ENCODE measurements around the gene PDE3B. TPM values are rescaled to one million over a fixed set of nuclear protein-coding genes. Genes with fewer than 3 reads are reported as not detected.
"Not testable (repeated sequence)": the region's sequence is repeated elsewhere in the genome, so short reads cannot be mapped to it uniquely, and the experiment has no call there.

PDE3B gene
- total and polyA plus RNA-seq, 2 of the 8 experiments (the other 6 are each of a cell fraction or from before 2014, with no cell fraction given): 2.7 to 10.9 TPM

- H3K27me3 ChIP-seq (replicated peaks in 1 of 4; ENCODE audit: control insufficient read depth in 3 of 4, extremely low read depth in 1 of 4, insufficient read depth in 3 of 4, low read length in 3 of 4); H2BK5ac ChIP-seq (ENCODE audit: low read depth, low read length); H4K20me1 ChIP-seq (replicated peaks in 1 of 2; ENCODE audit: control insufficient read depth in 1 of 2, insufficient read depth in 2 of 2, low read length in 2 of 2); H2AFZ ChIP-seq (ENCODE audit: low read length); H3K27ac ChIP-seq (ENCODE audit: low read depth, low read length); H3K23ac ChIP-seq (ENCODE audit: insufficient read length); H4K8ac ChIP-seq (ENCODE audit: extremely low read depth, insufficient read depth, low read length); H4K5ac ChIP-seq (ENCODE audit: insufficient read length, low read depth, low read length); H3K56ac ChIP-seq (replicated peaks; ENCODE audit: insufficient read length, low read depth, low read length); FAIRE-seq; H2BK12ac ChIP-seq (ENCODE audit: low read depth, low read length); DNase-seq (ENCODE audit: low read depth in 1 of 2, low spot score in 2 of 2); H2BK120ac ChIP-seq (replicated peaks; ENCODE audit: low read depth, low read length); H3K9me3 ChIP-seq (ENCODE audit: insufficient read depth in 2 of 2, low read depth in 1 of 2, low read length in 1 of 2); POLR2A ChIA-PET (ENCODE audit: partially characterized antibody); H2AK5ac ChIP-seq (ENCODE audit: low read depth, low read length); H3K18ac ChIP-seq (ENCODE audit: extremely low read depth, low read length); H2BK20ac ChIP-seq (ENCODE audit: low read length); H3K79me2 ChIP-seq (ENCODE audit: control insufficient read depth in 1 of 2, insufficient read depth in 2 of 2, low read length in 2 of 2); H4K91ac ChIP-seq (replicated peaks; ENCODE audit: insufficient read length, low read length); H3K4ac ChIP-seq (replicated peaks; ENCODE audit: insufficient read length, low read depth, low read length); H3K4me2 ChIP-seq (ENCODE audit: insufficient read depth in 1 of 2, low read depth in 2 of 2, low read length in 2 of 2); CTCF ChIA-PET (ENCODE audit: partially characterized antibody); H3K4me3 ChIP-seq (ENCODE audit: extremely low read depth in 1 of 4, insufficient read depth in 2 of 4, low read depth in 3 of 4, low read length in 4 of 4); H3K79me1 ChIP-seq (ENCODE audit: low read depth, low read length); H3K14ac ChIP-seq (ENCODE audit: insufficient read length); H2BK15ac ChIP-seq (ENCODE audit: low read length); H3K23me2 ChIP-seq (ENCODE audit: low read depth, low read length); H3K36me3 ChIP-seq (ENCODE audit: control insufficient read depth in 2 of 4, insufficient read depth in 4 of 4, low read length in 3 of 4); H3K4me1 ChIP-seq (replicated peaks in 1 of 4; ENCODE audit: control insufficient read depth in 3 of 4, insufficient read depth in 4 of 4, low read length in 3 of 4); H3K9ac ChIP-seq (replicated peaks in 1 of 4; ENCODE audit: extremely low read depth in 1 of 4, low read depth in 3 of 4, low read length in 3 of 4): not testable (repeated sequence)
- WGBS, 2 experiments (ENCODE audit: extremely low coverage in 1 of 2, insufficient coverage in 1 of 2, insufficient read length in 1 of 2, insufficient replicate concordance in 2 of 2, low coverage in 1 of 2, low lambda C conversion rate in 2 of 2, missing lambda C conversion rate in 1 of 2): 91% methylated on average over 2 of the region's 2 CpGs; no CpG with 5 or more reads in 1 of the 2 experiments
Observed at GRCh38 chr11:14695656-14696055, 52.1 kb downstream of the PDE3B start.

All from H1 (cell line).